GM12878 (cell line): ENCODE data around the gene SMARCA4. TPM values are rescaled to one million over a fixed set of nuclear protein-coding genes. Genes with fewer than 3 reads are reported as not detected.

Source experiments
- BACH1 ChIP-seq: fragments of 450-650 bp; IDR thresholded peaks from 2 replicates; pipeline ENCODE4 v1.6.1; 2017; ENCODE audit warnings: mild to moderate bottlenecking, borderline replicate concordance
- BCLAF1 ChIP-seq: fragments of 450-650 bp; IDR thresholded peaks from 2 replicates; pipeline ENCODE4 v1.6.1; 2017; ENCODE audit warnings: antibody characterized with exemption, mild to moderate bottlenecking, moderate library complexity
- CBX5 ChIP-seq: sonication (generic); IDR thresholded peaks from 2 replicates; pipeline ENCODE4 v1.6.1; 2016; ENCODE audit warnings: low read depth, moderate library complexity, mild to moderate bottlenecking, inconsistent platforms
- CEBPB ChIP-seq, 2 experiments: fragments of 150-350 bp in 1 of 2; IDR thresholded peaks; 2 replicates each; pipeline ENCODE4 v1.6.1; 2012 to 2014; ENCODE audit warnings: low read depth in 2 of 2, low read length in 2 of 2, borderline replicate concordance in 1 of 2, inconsistent platforms in 1 of 2
- CHD1 ChIP-seq: IDR thresholded peaks from 2 replicates; pipeline ENCODE4 v1.6.1; 2012; ENCODE audit warnings: low read depth, low read length, improper control_type of control experiment
- CUX1 ChIP-seq: IDR thresholded peaks from 2 replicates; pipeline ENCODE4 v1.6.1; 2012; ENCODE audit warnings: improper control_type of control experiment, low read depth, low read length; ENCODE audit not compliant: insufficient replicate concordance
- FOXM1 ChIP-seq: IDR thresholded peaks from 2 replicates; pipeline ENCODE4 v1.6.1; 2012; ENCODE audit warnings: low read depth, mild to moderate bottlenecking, inconsistent platforms, low read length, moderate library complexity
- IRF4 ChIP-seq: IDR thresholded peaks from 2 replicates; pipeline ENCODE4 v1.6.1; 2011; ENCODE audit warnings: low read depth, low read length
- MXI1 ChIP-seq: fragments of 150-350 bp; IDR thresholded peaks from 2 replicates; pipeline ENCODE4 v1.6.1; 2011; ENCODE audit warnings: low read depth, mild to moderate bottlenecking, inconsistent platforms, low read length, improper control_type of control experiment
- POU2F2 ChIP-seq: IDR thresholded peaks from 3 replicates; pipeline ENCODE4 v1.6.1; 2011; ENCODE audit warnings: low read depth, mild to moderate bottlenecking, low read length, borderline replicate concordance
- WRNIP1 ChIP-seq: IDR thresholded peaks from 2 replicates; pipeline ENCODE4 v1.6.1; 2011; ENCODE audit warnings: low read depth, low read length, improper control_type of control experiment, borderline replicate concordance
- YBX1 ChIP-seq: fragments of 450-650 bp; IDR thresholded peaks from 2 replicates; pipeline ENCODE4 v1.6.1; 2016; ENCODE audit warnings: antibody characterized with exemption
- ZSCAN29 ChIP-seq: fragments of 450-650 bp; IDR thresholded peaks from 2 replicates; pipeline ENCODE4 v1.6.1; 2017; ENCODE audit warnings: mild to moderate bottlenecking, moderate library complexity
- polyA plus RNA-seq, 11 experiments: library from polyadenylated mRNA; depleted of rRNA in 4 of 11; unstranded in 6 of 11; stranded (reverse) in 5 of 11; fragments of >200 nt; fragmentation: Nextera tagmentation in 4 of 11; fragmentation: Illumina TruSeq in 1 of 11; extraction: Ambion mirVana in 4 of 11; extraction: Trizol in 1 of 11; gene quantifications; 1 replicate in 1 of 11; 2 replicates in 10 of 11; pipeline versions ENCODE4 v1.2.1 to v1.2.3, GENCODE V29; 2011 to 2016; ENCODE audit warnings: inconsistent platforms in 2 of 11, missing spikeins in 2 of 11, low read depth in 1 of 11
- total RNA-seq, 4 experiments: library from RNA; depleted of rRNA in 3 of 4; stranded (reverse); fragments of >200 nt in 3 of 4; fragmentation: Illumina TruSeq in 1 of 4; extraction: Trizol in 1 of 4; gene quantifications; 2 replicates each; pipeline versions ENCODE4 v1.2.1 to v1.2.3, GENCODE V29; 2013 to 2021

The SMARCA4 gene
- total and polyA plus RNA-seq, 10 of the 15 experiments (the other 5 are each of a cell fraction or from before 2014, with no cell fraction given) = 22.4 to 175 (median 57.4) TPM

GRCh38 chr19:10991076-10991475 is 30.2 kb downstream of the SMARCA4 start (continued):
- TF ChIP-seq CUX1 (no peak), ZSCAN29 (no peak), FOXM1 (no peak), MXI1 (no peak), POU2F2 (no peak), IRF4 (no peak), WRNIP1 (no peak), BACH1 (no peak), BCLAF1 (no peak), CEBPB (IDR thresholded peaks at IDR 0.05; ENCODE audit: borderline replicate concordance in 1 of 2, low read depth in 2 of 2, low read length in 2 of 2) (no peak), YBX1 (no peak), CBX5 (no peak), CHD1 (no peak)
